ENCODE data around the gene TRDN.
"Not testable (repeated sequence)": the region's sequence is repeated elsewhere in the genome, so short reads cannot be mapped to it uniquely, and the experiment has no call there.

The TRDN gene

DNA sequence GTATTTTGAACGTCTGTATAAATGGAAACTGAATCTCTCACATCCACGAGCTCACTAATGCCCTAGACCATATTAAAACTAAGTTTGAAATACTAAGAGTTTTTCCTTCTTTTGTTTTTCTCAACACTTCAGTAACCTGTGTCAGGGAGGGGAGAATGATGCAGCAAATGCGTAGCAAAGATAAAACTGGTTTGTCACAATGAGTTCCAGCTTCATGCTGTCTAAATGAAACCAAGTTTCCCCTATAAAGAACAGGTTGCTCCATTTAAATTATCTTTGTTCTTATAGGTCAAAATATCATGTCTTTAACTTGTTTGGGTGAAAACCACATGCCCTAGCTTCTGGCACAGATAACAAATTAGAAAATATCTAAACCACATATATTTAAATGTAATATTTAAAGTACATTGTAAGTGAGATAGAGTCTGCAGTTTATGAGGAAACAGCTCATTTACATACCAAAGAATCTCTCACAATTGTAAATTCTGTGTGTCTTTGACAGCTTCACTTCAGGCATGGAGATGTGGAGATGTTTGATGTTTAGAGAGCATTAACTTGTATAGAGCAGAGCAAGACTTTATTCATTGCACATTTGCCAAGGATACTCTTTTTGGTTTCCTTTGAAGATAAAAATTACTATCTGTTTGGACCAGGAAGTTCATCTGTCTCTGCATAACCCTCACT lies 7.3 kb downstream of the TRDN start:
- no peak for DNase-seq

DNA sequence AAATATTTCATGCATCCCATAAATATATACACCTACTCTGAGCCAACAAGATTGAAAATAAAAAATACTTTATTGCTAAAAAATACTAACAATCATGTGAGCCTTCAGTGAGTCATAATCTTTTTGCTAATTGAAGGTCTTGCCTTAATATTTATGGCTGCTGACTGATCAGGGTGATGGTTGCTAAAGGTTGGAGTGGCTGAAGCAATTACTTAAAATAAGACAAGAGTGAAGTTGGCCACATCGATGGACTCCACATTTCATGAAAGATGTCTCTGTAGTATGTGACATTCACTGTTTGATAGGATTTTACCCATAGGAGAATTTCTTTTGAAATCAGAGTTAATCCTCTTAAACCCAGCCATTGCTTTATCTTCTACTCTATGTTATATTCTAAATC lies 11.1 kb downstream of the TRDN start:
- no peak for DNase-seq

DNA sequence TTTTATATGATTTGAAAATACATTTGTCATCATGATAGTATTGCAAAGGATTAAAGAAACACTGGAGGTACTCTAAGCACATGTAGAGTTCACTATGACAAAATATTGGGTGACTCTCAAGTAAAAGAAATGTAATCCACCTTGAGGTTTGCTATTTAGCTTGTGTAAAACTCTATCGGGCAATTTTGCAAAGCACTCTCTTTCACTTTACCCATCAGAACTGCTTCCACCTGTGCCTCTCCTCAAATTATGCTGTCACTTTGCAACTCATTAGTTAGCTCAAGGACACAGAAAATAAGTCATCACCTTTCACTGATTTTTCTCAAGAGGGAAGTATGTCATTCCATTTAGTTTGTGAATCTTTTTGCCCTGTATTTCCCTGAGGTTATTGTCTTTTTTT lies 14.0 kb downstream of the TRDN start:
- no peak for DNase-seq

DNA sequence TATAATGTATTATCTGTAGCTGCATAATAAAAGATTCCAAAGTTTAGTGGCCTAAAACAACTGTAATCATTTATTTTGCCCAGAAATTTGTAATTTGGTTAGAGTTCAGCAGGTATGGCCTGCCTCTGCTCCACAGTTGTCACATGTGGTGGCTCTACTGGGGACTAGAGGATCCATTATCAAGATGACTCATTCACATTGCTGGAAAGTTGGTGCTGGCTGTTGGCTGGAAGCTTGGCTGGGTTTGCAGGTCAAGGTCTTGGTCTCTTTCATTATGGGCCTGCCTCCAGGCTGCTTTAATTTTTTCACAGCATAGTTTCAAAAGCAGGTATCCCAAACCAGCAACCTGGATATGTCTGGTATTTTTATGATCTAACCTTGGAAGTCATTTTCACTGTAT lies 17.6 kb downstream of the TRDN start:
- no peak for DNase-seq

GRCh38 chr6:123616942-123617341 lies 19.8 kb downstream of the TRDN start:
- DNase-seq = no peak

- DNase-seq = no peak
Observed at GRCh38 chr6:123616016-123616415, 20.7 kb downstream of the TRDN start.

- DNase-seq = no peak
Observed at GRCh38 chr6:123610779-123611178, 26.0 kb downstream of the TRDN start.

DNA sequence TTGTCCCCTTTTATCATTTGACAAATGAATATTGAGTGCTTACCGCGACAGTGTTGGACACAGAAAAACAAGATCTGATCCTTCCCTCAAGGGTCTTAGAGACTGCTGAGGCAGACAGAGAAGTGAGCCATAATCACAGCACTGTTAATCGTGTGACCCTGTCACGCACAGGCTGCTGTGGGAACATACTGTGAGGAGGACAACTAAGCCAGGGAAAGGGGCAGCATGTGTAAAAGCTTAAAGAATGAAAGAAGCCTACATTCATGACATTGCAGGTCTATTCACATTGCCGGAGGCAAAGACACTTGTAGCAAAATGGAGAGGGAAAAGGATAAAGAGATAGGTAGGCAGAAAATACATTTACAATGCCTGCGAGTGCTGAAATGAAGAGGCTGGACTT lies 32.7 kb downstream of the TRDN start:
- no peak for DNase-seq

DNA sequence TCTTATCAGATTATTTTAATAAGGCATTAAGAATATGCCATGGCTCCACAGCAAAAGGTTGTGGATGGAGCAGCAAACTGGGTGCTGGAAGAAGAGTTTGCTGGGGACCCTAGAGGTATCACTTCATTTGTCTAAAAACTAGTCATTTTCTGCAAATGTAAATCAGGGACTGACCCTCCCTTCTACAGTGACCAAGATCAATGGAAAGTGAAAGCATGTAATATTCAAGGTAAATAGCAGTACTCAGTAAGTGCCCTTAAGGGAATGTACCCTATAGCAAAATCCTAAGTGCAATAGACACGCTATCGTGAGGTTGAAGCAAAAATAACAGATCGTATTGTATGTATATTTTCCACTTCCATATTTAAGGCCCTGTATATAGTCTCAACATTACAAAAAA lies 38.7 kb downstream of the TRDN start:
- no peak for DNase-seq

DNA sequence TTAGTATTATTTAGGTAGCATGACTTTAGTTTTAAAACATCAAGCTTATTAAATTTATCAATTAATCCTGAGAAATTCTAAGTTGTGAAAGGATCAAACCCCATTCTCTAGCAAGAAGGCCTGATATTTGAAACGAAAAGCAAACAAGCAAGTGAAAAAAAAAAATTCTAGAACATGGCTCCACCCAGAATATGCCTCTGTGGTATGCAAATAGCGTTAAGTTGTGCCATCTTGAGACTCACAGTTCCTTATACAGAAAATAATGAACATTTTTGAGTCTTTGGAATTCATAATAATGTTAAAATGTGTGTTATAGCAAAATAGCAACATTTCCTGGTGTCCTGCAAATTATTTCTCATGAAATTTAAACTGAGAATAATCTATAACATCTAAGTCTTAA lies 42.0 kb downstream of the TRDN start:
- DNase-seq = no peak

- no peak for DNase-seq
Observed at GRCh38 chr6:123592426-123592825, 44.3 kb downstream of the TRDN start.

GRCh38 chr6:123589973-123590372 lies 46.8 kb downstream of the TRDN start:
- no peak for DNase-seq

DNA sequence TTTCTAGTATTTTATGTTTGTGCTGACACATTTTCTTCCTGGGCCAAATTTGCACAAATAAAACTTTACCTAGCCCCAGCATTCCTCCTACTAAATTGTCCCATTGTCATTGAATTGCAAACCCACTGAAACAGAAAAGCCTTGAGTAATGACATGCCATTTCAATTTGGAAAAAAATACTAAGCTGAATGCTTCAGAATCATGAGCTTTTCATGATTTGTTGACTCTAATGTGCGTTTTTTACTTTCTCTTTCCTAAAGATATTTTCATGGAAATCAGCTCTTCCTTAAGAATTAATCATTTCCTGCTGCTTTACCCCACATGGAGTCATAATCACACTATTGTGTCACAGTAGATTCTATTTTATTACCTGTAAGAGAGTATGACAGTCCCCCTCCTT lies 47.4 kb downstream of the TRDN start:
- no peak for DNase-seq

GRCh38 chr6:123588546-123588895 lies 48.2 kb downstream of the TRDN start:
- DNase-seq = no peak

DNA sequence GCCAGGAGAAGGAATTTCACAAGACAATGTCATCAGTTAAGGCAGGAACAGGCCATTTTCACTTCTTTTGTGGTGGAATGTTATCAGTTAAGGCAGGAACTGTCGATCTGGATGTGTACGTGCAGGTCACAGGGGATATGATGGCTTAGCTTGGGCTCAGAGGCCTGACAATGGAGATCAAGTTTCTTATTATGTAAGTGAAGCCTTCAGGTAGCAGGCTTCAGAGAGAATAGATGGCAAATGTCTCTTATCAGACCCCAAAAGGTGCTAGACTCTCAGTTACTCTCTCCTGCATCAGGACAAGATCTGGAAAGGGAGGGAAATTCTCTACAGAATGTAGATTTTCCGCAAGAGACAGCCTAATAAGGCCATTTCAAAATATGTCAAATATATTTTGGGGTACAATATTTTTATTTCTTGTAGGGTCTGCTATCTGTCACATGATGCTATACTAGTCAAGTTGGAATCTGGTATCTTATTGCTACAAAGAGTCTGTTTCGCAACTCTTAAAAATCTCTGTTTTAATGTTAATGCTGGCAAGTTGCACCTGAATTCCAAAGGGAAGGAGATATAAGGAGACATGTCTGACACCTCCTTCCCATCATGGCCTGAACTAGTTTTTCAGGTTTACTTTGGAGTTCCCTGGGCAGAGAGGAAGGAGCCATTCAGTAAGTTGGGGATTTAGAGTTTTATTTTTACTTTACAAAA lies 48.8 kb downstream of the TRDN start:
- no peak for DNase-seq

DNA sequence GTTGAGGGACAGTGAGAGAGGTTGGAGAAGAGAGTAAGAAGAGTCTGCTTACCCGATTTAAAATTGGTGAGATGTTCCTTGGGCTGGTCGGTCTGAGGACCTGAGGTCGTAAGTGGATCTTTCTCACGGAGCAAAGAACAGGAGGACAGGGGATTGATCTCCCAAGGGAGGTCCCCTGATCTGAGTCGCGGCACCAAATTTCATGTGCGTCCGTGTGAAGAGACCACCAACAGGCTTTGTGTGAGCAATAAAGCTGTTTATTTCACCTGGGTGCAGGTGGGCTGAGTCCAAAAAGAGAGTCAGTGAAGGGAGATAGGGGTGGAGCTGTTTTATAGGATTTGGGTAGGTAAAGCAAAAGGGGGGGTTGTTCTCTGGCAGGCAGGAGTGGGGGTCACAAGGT lies 49.3 kb downstream of the TRDN start:
- DNase-seq = not testable (repeated sequence)

- DNase-seq = no peak
Observed at GRCh38 chr6:123580331-123580730, 56.4 kb downstream of the TRDN start.

DNA sequence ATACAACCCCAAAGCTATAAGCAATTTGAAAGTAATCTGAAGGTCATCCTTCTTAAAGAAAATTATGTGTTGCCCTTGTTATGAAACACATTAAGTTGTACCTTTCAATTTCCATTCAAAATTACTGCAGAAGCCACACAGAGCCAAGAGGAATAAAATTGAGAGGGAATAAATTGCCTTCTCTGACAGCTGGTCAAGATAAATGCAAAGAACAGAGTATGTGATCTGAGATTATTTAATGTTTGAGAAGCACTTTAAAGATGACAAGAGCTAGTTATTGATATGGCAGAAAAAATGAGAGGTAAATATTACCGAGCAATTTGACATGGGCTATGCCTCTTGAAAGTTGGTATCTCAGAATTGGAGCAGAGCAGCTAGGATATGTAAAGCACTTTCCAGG lies 61.6 kb downstream of the TRDN start:
- no peak for DNase-seq

- peak; percentile 12 for DNase-seq
Observed at GRCh38 chr6:123570813-123571684, 65.7 kb downstream of the TRDN start.

GRCh38 chr6:123569575-123569974 lies 67.2 kb downstream of the TRDN start:
- no peak for DNase-seq

GRCh38 chr6:123565529-123565928 lies 71.2 kb downstream of the TRDN start:
- DNase-seq = no peak

GRCh38 chr6:123564361-123564760 lies 72.4 kb downstream of the TRDN start:
- no peak for DNase-seq

GRCh38 chr6:123562677-123563076 lies 74.1 kb downstream of the TRDN start:
- DNase-seq = no peak

GRCh38 chr6:123562264-123562663 lies 74.5 kb downstream of the TRDN start:
- no peak for DNase-seq

Measured in midbrain (tissue), 1 donor.